Stimulated activated CD8-positive, alpha-beta memory T cell treated with anti-CD3 and anti-CD28 coated beads, Interleukin-7, amount 100 ng/mL, for 24 hours (primary cell): ENCODE measurements around the gene RGS7.
"Not testable (repeated sequence)": the region's sequence is repeated elsewhere in the genome, so short reads cannot be mapped to it uniquely, and the experiment has no call there.

ENCODE experiments used
- DNase-seq: peaks from one replicate; pipeline ENCODE4 v3.0.0-alpha.2; 2020; ENCODE audit warnings: low read depth

RGS7 gene

DNA sequence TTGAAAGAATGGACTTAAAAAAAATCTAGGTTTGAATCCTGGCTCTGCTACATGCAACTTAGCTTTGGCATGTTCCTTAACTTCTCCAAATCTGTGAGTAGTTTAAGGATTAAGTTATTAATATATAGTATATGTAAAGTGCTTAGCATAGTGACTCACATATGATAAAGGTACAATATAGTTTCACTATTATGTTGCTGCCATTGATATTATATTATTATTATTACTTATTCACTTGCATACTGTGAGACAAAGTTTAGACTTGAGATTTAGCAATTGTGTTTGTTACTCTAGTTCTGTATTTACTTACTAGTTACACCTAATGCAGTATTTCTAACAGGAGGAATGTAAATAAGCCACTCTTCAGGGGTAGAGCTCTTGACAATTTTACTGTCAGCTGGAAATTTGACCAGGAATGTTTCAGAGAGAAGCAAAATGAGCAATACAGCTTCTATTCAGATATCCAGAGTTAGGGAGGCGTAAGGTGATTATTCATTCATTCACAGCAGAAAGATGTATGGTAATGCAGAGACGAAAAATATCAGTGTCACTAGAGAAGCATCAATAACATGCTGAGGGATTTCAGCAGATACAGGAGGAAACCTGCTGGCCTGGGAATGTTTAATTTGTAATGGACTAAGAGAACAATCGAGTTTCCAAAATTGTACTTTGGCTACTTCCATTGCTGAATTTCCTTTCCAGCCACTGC, 25.5 kb downstream of the RGS7 start:
- no peak for DNase-seq

DNA sequence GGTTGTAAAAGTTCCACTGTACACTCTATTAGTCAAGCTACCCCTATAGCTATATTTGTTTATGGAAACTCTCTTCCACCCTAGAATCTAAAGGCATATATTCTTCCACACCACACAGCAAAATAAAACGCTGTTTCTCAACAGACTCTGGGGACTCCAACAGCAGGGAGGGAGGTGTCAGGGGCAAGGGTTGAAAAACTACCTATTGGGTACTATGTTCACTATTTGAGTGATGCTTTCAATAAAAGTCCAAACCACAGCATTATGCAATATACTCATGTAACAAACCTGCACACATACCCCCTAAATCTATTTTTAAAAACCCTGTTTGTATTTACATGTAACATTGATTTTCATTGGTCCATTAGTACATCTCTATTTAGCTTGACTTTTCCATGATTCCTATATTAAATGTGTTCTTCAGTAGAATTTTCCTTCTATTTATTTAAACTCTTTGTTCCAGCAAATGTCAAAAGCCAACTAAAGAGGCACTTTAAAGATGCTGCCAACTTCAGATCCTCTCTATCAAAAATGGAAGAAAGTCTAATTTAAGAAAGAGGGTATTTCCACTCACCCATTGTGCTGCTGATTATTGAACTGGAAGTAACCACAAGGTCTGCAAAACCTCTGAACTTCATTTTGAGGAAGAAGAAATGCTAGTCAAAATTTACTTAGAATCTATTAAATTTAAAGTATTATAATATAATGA, 26.2 kb downstream of the RGS7 start:
- DNase-seq, result no peak

DNA sequence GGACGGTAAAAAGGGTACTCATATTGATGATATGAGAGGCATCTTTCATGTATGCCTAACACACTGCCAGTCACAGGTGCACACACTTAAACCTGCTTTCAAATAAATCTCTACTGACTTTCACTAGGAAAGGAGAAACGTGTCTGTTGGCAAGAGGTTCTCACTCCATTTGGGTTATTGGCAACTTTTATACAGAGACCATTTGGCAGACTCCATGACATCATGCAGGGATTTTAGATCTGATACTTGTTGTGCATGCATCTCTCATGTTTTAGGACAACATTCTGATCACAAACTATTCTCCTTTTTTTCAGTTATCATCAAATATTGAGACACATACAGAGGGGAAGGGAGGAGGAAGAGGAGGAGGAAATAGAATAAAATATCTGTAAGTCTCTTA, 31.5 kb downstream of the RGS7 start:
- DNase-seq, result no peak

DNA sequence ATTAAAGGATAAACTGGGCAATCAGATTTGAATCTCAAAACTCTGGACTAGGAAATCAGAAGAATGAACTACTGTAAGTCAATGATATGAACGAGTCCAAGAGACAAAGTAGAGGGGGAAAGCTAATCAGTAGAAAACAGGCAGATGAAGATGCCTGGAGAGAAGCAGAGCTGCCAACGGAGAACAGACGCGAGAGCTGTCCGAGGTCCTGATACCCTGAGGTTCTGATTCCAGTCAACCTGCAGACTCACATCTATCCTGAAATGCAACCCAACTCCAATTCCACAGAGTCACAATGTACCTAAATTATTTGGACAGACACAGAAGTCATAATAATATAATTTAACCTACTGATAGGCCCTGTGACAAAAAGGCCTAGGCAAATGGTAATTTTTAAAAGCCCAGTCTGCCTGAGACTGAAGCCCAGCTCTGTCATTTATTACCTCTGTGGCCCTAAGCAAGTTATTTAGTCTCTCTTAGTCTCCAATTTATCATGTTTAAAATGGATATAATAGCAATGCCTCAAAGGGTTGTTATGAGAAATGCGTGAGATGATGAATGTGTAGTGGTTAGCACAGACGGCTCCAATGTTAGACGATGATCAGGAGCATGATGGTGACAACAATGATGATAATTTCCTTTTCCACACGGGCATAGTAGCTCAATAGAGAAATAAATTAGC, 33.4 kb downstream of the RGS7 start:
- DNase-seq, result no peak

DNA sequence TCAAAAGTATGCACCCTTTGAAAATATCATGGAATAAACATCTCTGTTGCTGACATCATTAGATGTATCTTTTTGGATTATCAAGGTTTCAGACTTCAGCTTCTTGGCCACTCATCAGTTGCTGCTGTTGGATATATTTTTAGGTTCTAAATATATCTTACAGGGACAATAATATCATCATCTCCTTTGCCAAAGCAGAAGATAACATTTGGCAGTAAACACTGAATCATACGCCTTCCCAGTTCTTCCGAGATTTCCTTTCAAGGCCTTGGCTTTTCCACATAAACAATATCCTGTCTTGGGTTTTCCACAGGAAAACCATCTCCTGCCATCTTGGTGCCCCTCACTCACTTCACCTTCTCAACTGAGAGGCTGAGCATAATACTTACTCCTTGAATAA, 39.3 kb downstream of the RGS7 start:
- no peak for DNase-seq

DNA sequence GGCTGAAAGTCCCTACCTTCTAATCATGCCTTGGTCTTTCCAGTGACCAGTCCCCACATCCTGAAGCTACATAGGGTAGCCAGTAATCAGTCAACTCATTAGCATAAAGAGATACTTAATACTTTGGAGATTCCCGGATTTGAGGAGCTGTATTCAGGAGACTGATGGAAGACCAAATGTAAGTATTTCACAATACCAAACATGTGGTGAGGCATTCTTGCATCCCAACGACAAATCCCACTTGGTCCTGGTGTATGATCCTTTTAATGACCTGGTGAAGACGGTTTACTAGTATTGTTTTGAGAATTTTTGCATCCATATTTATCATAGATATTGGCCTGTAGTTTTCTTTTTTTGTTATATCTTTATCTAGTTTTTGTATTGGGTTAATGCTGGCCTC, 40.6 kb downstream of the RGS7 start:
- DNase-seq, result no peak

DNA sequence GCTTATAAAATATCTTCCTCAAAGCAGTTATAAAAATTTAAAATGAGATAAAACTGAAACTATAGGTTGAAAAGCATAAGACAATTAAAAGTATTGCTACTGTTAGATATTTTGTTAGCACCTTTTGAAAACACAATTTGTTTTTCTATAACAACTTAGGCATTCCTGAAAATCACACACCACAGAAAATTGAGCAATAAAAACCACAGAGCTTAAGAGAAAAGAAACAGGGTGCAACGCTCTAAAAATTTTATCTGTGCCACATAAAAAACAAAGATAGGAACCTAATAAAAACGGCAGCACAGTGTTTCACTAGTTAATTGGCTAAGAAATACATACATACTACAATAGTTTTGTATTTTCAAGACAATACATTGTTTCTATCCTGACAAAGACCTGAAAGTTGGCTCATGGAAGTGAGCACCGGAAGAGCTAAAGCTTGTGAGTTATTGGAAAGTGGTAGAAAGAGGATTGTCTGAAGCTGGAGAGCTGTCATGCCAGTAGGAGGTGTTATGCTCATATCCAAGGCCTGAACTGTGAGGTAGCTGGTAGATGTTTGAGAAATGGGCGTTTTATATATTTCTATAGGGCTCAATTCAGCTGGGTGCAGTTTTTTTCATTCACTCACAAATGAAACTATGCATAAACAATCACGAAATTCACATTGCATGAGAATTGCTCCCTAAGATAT, 45.8 kb downstream of the RGS7 start:
- DNase-seq, result no peak

DNA sequence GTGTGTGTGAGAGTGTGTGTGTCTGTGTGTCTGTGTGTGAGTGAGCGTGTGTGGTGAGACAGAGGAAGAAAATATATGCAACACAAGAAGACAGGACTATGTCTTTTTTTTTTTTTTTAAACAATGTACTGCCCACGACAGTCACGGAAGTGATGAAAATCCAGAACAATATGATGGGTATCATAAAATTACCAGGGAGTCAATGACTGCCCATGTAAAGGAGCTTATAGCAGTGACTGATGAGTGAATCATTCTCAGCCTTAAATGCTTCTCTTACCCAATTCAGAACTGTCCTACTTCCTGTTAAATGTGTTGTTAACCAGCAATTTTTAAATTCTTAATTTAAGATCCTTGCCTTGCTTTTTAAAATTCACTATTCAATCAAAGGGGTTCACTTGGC, 46.6 kb downstream of the RGS7 start:
- DNase-seq, result no peak

DNA sequence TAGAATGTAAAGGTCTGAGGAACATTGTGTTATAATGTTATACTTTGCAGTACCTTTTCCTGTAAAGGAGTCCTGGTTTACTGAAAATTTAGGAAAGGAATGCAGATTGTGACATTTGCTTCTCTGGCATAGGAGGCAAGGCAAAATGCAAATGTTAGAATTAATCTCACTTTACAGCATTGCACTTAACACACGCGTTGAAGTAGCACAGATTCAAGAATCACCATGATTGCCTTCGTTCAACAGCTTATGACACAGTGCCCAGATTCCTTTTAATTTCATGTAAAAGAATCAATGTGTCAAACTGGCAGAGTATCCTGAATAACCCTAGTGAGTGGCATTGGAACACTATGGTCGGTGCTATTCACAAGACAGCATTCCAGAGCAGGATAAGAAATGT, 47.4 kb downstream of the RGS7 start:
- no peak for DNase-seq

DNA sequence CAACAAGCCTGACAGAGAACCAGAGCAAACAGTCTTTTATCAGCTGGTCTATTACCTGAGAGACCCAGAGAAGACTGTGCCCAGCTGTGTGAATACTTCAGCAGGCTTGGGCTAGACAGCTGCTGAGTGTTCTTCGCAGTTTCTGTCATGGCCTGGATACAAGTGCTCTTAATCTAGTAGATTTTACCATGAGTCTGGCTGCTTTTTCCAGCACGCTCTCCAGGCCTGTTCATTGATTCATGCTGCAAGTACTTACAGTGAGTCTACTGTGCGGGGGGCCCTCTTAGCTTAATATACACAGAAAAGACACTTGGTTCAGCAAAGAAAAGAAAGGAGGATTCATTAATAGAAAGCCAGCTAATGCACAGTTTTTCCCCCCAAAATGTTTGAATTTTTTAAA, 48.5 kb downstream of the RGS7 start:
- DNase-seq, result no peak

DNA sequence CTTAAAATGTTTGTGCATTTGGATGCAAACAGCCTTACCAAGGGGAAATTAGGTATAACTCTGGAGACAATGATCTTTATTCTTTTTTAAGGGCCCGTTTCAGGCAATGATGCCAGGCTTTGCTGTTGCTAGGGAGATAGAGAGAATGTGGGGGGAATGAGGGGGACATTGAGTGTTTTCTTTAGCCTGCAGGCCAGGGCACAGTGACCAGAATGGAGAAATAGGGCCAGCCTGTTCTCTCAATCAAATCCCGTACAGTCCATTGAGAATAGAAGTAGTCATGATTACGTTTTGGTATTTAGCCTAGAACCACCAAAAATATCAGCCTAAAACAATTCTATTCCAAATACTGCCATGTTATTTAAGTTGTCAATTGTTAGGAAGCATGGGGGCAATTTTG, 49.0 kb downstream of the RGS7 start:
- no peak for DNase-seq

DNA sequence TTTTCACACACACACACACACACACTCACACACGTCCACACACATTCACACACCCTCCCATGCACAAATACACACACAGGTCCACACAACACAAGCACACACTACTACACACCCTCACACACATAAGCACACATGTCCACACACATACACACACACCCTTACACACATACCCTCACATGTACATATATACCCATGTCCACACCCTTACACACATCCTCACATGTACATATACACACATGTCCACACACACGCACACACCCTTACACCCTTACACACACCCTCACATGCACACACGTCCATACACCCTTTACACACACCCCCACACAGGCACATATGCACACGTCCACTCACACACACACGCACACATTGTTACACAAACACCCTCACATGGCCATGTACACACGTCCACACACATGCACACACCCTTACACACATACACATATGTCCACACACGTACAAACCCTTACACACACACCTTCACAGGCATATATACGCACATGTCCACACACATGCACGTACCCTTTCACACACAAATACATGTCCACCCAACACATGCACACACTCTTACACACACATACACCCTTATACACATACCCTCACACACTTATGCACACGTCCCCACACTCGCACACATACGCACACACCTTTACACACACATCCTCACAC, 50.7 kb downstream of the RGS7 start:
- DNase-seq, result no peak

DNA sequence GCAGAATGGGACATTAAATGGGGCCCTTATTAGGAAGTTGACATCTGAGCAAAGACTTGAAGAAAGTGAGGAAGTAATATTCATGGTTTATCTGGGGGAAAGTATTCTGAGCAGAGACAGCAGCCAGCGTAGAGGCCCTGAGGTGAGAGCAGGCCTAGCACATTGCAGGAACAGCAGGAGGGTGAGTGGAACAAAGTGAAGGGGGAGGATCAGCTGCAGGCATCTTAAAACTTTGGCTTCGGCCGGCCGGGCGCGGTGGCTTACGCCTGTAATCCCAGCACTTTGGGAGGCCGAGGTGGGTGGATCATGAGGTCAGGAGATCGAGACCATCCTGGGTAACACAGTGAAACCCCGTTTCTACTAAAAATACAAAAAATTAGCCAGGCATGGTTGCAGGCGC, 55.0 kb downstream of the RGS7 start:
- not testable (repeated sequence) for DNase-seq

DNA sequence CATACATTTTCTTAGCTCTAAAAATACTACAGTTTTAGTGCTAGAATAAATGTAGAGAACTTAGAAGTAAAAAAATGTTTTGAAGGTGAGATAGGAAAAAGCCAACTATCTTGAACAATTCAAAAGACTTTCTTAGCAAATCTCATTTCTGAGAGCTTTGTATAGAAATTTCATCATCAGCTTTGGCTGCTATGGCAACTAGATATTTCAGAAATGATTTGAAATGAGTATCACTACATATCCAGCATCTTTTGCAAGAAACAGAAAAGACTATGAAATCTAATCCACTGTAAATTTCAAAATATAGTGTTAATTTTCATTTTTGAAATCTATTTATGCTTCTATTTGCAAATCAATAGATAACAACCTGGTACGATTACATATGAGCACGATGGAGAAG, 57.7 kb downstream of the RGS7 start:
- no peak for DNase-seq

DNA sequence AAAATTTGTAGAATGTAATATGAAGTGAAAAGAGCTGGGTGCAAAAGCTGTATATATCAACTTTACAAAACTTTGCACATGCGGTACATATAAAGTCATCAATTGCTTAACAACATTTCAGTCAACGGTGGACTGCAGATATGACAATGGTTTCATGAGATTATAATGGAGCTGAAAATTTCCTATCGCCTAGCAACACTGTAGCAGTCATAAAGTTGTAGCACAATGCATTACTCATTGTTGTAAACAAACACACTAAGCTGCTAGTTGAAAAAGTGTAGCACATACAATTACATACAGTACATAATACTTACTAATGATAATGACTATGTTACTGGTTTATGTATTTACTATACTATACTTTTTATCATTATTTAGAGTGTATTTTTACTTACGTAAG, 64.0 kb downstream of the RGS7 start:
- DNase-seq, result no peak

DNA sequence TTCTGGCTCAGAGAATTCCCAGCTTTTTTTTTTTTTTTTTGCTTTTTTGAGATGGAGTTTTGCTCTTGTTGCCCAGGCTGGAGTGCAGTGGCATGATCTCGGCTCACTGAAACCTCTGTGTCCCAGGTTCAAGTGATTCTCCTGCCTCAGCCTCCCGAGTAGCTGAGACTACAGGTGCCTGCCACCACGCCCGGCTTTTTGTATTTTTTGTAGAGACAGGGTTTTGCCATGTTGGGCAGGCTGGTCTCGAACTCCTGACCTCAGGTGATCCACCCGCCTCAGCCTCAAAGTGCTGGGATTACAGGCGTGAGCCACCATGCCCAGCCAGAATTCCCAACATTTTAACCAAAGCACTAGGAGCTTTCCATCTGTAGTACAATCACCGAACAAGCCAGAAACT, 65.5 kb downstream of the RGS7 start:
- DNase-seq, result not testable (repeated sequence)

DNA sequence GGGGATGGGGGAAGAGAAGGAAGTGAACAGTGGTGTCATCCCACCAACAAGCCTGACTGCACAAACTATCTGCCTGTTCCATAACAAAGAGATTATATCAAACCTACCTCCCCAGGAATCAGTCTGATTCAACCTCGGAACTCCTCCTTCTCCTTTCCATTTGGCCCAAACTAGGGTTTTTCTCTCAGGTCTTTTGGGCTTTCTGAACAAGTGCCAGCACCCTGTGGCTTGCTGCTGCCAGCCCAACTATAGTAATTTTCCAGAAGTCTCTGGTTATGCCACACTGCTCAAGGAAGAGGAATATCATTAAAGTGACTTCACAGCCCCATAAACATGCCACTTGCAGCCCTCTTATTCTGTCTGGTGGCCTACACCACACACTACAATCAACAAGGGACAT, 70.5 kb downstream of the RGS7 start:
- DNase-seq, result no peak

DNA sequence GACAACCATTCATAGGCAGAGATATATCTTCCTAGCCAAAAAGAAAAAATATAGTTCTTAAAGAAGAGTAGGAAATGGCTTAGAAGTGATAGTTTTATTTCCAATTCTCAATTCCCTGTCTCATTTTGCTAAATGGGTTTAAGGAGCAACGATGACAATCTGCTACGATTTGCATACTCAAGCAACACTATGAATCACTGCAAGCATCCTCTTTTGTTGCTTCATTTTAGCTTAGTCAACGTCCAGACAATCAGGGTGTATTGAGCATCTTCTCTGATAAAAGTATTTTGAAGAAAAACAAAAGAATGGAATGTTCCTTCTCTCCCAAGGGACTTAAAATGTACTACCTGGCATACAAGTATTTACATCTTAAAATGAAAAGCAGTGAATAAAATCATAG, 80.6 kb downstream of the RGS7 start:
- no peak for DNase-seq

DNA sequence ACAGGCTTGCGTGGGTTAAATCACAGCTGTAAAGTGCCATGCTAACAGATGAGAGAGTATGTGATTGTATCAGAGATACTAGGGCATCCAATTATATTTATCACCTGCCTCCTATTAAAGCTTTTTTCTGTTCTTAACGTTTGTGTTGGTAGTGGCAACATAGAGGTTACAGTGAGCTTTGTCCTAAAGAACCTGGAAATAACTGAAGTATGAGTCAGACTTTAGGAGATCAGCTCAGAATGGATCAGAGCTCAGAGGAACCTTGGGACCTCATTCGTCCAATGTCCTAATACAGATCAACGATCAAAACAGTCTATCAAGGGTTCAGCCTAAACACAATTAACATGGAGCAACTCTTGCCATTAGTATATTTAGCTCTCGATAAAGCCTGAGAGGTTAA, 81.0 kb downstream of the RGS7 start:
- DNase-seq, result no peak

DNA sequence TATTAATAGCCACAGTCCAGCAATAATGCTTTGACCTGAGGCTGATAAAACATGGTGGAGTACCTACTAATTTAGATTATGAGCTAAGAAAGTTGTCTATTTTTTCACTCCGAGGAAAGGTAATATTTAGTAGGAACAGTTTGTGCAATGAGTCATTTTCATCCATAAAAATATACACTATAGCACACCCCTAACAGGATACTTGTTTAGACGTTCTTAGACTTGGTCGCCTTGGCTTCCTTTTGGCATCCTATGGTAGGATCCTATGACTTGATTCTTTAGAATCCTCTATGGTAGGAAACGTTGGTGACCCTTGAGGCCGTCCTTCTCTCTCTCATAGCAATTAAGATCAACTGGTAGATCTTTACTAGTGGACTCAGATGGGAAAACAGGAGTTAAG, 81.8 kb downstream of the RGS7 start:
- DNase-seq, result no peak

DNA sequence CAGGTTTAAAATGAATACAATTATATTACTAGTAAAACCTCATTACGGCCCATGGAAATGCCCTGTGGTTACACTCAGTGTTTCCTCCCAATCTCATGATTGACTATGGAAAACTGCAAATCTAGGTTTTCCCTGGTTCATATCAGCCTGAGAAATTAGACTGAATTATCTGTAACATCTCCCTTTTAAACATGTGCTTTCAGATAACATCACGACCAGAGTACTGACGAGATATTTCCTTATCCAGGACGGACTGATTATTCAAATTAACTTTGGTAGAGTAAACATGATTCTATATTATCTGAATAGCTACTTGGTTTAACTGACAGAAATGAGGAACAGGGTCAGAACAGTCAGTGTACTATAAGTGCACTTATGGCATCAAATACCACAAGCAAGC, 82.3 kb downstream of the RGS7 start:
- DNase-seq, result no peak

DNA sequence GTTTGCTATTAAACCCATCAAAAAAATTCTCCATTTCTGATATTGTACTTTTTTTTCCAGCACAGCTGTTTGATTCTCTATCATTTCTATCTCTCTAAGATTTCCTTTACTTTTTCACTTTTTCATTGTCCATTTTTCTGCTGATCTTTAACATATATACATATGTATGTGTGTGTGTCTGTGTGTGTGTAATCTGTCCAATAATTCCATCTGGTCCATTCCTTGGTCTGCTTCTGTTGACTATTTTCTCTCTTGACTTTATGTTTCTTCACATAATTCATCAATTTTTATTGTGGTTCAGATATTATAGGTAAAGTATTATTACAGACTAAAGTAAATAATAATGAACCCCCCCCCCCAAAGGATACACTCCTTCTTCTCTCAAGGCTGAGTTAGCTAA, 84.2 kb downstream of the RGS7 start:
- DNase-seq, result no peak
